Activated CD4-positive, alpha-beta memory T cell treated with anti-CD3 and anti-CD28 coated beads, Interleukin-2, amount 10 ng/mL, durations not matched to agents 7 days and 5 days (primary cell): Measurements from ENCODE around the gene RPL13A. TPM values are rescaled to one million over a fixed set of nuclear protein-coding genes. Genes with fewer than 3 reads are reported as not detected.

Experiments used
- CTCF ChIA-PET: fragments of 350-600 bp; sonication (Branson Sonifier 250); formaldehyde crosslinking; loops from one replicate; lab custom pipeline; 2021; ENCODE audit warnings: antibody characterized with exemption, inconsistent platforms; lab: Charles Lee
- POLR2A ChIA-PET: fragments of 350-600 bp; sonication (Branson Sonifier 250); formaldehyde crosslinking; loops from one replicate; lab custom pipeline; 2021; ENCODE audit warnings: antibody characterized with exemption; lab: Charles Lee
- DNase-seq: peaks from one replicate; pipeline ENCODE4 v3.0.0-alpha.2; 2020
- H3K27ac Mint-ChIP-seq: one replicate; pipeline ENCODE4 v1.8.0; 2021; ENCODE audit warnings: mild to moderate bottlenecking, mixed read lengths
- H3K27me3 Mint-ChIP-seq: one replicate; pipeline ENCODE4 v1.8.0; 2021; ENCODE audit warnings: mixed read lengths
- H3K36me3 Mint-ChIP-seq: one replicate; pipeline ENCODE4 v1.8.0; 2021; ENCODE audit warnings: low read depth, mixed read lengths
- H3K4me1 Mint-ChIP-seq: one replicate; pipeline ENCODE4 v1.8.0; 2021; ENCODE audit warnings: mixed read lengths
- H3K4me3 Mint-ChIP-seq: one replicate; pipeline ENCODE4 v1.8.0; 2021; ENCODE audit warnings: mild to moderate bottlenecking, mixed read lengths
- H3K9me3 Mint-ChIP-seq: one replicate; pipeline ENCODE4 v1.8.0; 2021; ENCODE audit warnings: mixed read lengths
- total RNA-seq, 2 experiments: library from RNA; stranded (reverse); gene quantifications; one replicate each; pipeline ENCODE4 v1.2.3, GENCODE V29; 2021

Gene RPL13A
- total RNA-seq, 2 experiments from 2014 or later, result 2,417 to 2,463 TPM

DNA sequence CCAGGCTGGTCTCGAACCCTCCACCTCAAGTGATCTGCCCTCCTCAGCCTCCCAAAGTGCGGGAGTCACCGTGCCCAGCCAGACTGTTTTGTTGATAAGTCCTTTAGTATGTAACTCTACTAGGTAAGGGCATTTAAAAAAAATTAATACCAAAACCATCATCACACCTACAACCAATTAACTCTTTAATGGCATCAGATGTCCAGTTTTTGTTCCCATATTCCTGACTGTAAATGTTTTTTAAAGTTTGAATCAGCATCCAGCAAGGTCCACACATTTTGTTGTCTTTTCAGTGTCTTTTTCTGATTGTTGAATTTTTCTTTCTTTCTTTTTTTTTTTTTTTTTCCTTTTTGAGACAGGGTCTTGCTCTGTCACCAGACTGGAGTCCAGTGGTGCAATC is 30.6 kb downstream of the RPL13A start:
- Mint-ChIP-seq H3K4me3 (no peak overlapping the region), H3K36me3 (no peaks in the 10 kb centered on the region), H3K4me1 (peaks cover 9% of the 10 kb centered on the region), H3K9me3 (no peaks in the 10 kb centered on the region), H3K27ac (no peak overlapping the region), H3K27me3 (no peaks in the 10 kb centered on the region)
- DNase-seq, result no peak
- POLR2A ChIA-PET, result interaction anchor here (1.0 kb wide), 1 partner anchor 10 kb away, joined by 4 read pairs; the partner anchor contains the start of gene RCN3
- CTCF ChIA-PET, result no interaction called here

DNA sequence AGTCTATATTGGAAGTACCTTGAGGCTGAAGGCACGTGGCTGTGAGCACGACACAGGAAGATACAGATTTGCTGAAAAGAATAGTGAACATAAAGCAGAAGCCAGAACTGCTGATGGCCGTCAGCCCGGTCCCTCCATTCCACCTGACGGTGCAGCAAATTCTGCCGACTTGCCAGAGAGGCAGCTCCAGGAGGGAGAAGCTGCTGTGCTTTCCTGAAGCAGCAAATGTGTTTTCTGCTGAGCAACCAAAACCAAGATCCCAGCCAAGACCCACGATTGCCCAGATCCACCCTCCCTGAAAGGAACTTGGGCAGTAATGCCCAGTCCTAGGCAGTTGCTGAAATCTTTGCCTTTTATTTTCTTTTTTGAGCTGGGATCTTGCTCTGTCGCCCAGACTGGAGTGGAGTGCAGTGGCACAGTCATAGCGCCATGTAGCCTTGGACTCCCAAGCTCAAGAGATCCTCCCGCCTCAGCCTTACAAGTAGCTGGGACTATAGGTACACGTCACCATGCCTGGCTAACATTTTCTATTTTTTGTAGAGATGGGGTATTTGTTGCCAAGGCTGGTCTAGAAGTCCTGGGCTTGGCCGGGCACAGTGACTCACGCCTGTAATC is 33.4 kb downstream of the RPL13A start:
- Mint-ChIP-seq H3K4me3 (no peak overlapping the region), H3K27me3 (no peaks in the 10 kb centered on the region), H3K27ac (no peak overlapping the region), H3K36me3 (no peaks in the 10 kb centered on the region), H3K4me1 (peaks cover 2% of the 10 kb centered on the region), H3K9me3 (no peaks in the 10 kb centered on the region)
- DNase-seq, result no peak
- ChIA-PET CTCF (interaction anchor here (0.6 kb wide), 1 partner anchor 18 kb away, joined by 4 read pairs; no protein-coding TSS in a partner anchor), POLR2A (no interaction called here)

DNA sequence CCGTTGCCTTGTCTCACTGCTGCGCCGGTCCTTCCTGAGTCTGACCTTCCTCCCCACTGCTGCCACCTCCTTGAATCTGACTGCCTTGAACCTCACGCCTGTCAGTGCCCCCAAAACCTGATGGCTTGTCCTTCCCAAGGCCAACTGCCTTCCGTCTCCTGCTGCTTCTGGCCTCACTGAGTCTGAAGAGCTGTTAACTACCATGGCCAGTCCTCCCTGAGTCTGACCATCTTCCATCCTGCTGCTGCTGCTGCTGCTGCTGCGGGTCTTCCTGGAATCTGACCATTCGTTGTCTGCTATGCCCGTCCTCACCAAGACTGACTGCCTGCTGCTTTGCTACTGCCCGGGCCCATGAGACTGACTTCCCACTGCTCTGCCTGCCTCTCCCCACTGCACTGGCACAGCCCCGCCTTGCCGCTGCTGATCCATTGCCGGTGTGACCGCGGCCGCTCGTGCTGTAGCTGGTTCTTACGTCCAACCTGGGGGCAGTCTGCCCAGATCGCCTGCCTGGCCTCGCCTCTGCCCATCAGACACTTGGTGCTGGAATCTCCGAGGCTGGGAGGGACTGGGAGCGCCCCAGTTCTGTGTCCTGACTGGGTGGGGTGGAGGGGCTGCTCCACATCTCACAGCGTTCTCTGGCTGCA is 37.5 kb downstream of the RPL13A start:
- peaks cover 17% of the 10 kb centered on the region for H3K4me1 Mint-ChIP-seq
- no peak overlapping the region for H3K27ac Mint-ChIP-seq
- H3K36me3 Mint-ChIP-seq, result no peaks in the 10 kb centered on the region
- ChIA-PET POLR2A (interaction anchor here (1.1 kb wide), 1 partner anchor 11 kb away, joined by 3 read pairs; no protein-coding TSS in a partner anchor), CTCF (interaction anchor here (0.6 kb wide), 1 partner anchor 33 kb away, joined by 3 read pairs; no protein-coding TSS in a partner anchor)
- H3K9me3 Mint-ChIP-seq, result no peaks in the 10 kb centered on the region
- H3K4me3 Mint-ChIP-seq, result no peak overlapping the region
- peaks cover 10% of the 10 kb centered on the region for H3K27me3 Mint-ChIP-seq
- no peak for DNase-seq

DNA sequence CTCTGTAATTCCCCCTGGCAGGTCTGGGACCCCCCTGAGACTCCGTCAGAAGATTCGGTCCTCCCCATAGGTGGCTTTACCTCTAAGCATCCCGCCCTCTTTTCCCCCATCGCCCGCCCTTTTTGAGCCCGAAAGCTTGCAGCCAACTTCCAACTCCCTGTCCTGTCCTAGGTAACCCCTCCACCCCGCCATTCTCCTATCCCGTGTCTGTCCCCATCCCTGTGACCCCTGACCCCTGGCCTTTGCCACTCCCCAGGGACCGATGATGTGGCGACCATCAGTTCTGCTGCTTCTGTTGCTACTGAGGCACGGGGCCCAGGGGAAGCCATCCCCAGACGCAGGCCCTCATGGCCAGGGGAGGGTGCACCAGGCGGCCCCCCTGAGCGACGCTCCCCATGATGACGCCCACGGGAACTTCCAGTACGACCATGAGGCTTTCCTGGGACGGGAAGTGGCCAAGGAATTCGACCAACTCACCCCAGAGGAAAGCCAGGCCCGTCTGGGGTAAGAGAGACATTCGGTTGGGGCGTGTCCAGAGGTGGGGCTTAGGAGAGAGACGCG is 40.9 kb downstream of the RPL13A start:
- Mint-ChIP-seq H3K27me3 (peaks cover 21% of the 10 kb centered on the region), H3K36me3 (no peaks in the 10 kb centered on the region), H3K4me3 (peak overlapping the region; percentile 70), H3K27ac (no peak overlapping the region), H3K4me1 (peaks cover 22% of the 10 kb centered on the region), H3K9me3 (no peaks in the 10 kb centered on the region)
- ChIA-PET CTCF (interaction anchor here (0.7 to 1.7 kb wide), 5 partner anchors 19 to 127 kb away, joined by 3 to 16 read pairs (median 3); no protein-coding TSS in a partner anchor), POLR2A (interaction anchor here (0.6 to 1.6 kb wide), 6 partner anchors 10 to 38 kb away, joined by 3 to 5 read pairs (median 3); no protein-coding TSS in a partner anchor)
- DNase-seq, result no peak

DNA sequence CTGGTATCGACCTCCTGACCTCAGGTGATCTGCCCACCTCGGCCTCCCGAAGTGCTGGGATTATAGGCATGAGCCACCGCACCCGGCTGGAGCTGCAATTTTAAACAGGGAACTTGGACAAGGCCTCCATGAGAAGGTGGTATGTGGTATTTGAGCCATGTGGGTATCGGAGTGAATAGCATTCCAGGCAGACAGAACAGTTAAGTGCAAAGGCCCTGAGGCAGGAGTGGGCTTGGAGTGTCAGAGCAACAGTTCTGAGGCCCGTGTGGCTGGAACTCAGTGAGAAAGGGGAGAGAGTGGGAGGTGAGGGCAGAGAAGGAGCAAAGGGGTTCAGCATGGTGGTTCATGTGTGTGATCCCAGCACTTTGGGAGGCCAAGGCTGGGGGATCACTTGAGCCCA is 43.3 kb downstream of the RPL13A start:
- POLR2A ChIA-PET, result interaction anchor here (2.3 kb wide), 1 partner anchor 16 kb away, joined by 5 read pairs; no protein-coding TSS in a partner anchor
- H3K27me3 Mint-ChIP-seq, result peaks cover 21% of the 10 kb centered on the region
- peaks cover 42% of the 10 kb centered on the region for H3K4me1 Mint-ChIP-seq
- CTCF ChIA-PET, result interaction anchor here (1.0 to 1.4 kb wide), 2 partner anchors 16 to 38 kb away, joined by 6 read pairs; no protein-coding TSS in a partner anchor
- no peak overlapping the region for H3K4me3 Mint-ChIP-seq
- no peak for DNase-seq
- H3K9me3 Mint-ChIP-seq, result no peaks in the 10 kb centered on the region
- no peaks in the 10 kb centered on the region for H3K36me3 Mint-ChIP-seq
- no peak overlapping the region for H3K27ac Mint-ChIP-seq

DNA sequence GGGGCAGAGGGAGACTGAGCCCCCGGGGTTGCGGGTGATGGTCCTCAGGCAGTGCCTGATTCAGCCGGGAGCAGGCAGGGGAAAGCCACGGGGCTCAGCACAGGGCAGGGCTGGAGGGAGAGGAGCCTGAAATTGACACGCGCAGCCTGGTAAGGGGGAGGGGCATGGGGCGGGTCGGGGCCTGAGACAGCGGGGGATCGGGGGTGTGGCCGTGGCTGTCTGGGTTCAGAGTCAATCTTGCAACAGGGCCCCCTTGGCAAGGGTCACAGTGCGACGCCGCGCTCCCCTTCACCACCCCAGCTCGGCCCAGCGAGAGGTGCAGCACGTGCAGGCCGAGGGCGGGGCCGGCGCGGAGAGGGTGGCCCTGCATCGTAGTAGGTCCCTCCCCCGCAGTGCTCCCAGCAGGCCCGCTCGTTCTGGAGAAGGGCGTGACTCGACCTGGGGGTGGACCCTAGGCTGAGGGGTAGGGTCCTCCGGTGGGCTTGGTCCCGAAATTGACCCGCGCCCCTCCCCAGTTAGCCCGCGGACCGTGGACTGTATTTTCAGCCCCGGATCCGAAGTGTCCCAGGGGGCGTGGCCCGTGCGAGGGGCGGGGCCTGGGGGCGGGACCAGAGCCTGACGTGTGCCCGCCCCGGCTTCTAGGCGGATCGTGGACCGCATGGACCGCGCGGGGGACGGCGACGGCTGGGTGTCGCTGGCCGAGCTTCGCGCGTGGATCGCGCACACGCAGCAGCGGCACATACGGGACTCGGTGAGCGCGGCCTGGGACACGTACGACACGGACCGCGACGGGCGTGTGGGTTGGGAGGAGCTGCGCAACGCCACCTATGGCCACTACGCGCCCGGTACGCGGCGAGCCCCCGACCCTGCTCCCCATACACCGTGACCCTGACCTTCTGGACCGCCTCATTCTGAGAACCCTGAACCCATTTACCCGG is 46.4 kb downstream of the RPL13A start:
- Mint-ChIP-seq H3K36me3 (no peaks in the 10 kb centered on the region), H3K27ac (peak overlapping the region; percentile 31), H3K9me3 (no peaks in the 10 kb centered on the region), H3K4me1 (peaks cover 26% of the 10 kb centered on the region), H3K4me3 (peak overlapping the region; percentile 76), H3K27me3 (peaks cover 14% of the 10 kb centered on the region)
- peak; percentile 85 for DNase-seq
- ChIA-PET CTCF (interaction anchor here (0.9 to 4.9 kb wide), 12 partner anchors 10 to 260 kb away, joined by 3 to 39 read pairs (median 4); partner anchors contain the start of gene RRAS), POLR2A (interaction anchor here (0.6 to 3.8 kb wide), 10 partner anchors 13 to 142 kb away, joined by 3 to 11 read pairs (median 4); partner anchors contain the start of genes NOSIP, PRRG2 and RPS11)

DNA sequence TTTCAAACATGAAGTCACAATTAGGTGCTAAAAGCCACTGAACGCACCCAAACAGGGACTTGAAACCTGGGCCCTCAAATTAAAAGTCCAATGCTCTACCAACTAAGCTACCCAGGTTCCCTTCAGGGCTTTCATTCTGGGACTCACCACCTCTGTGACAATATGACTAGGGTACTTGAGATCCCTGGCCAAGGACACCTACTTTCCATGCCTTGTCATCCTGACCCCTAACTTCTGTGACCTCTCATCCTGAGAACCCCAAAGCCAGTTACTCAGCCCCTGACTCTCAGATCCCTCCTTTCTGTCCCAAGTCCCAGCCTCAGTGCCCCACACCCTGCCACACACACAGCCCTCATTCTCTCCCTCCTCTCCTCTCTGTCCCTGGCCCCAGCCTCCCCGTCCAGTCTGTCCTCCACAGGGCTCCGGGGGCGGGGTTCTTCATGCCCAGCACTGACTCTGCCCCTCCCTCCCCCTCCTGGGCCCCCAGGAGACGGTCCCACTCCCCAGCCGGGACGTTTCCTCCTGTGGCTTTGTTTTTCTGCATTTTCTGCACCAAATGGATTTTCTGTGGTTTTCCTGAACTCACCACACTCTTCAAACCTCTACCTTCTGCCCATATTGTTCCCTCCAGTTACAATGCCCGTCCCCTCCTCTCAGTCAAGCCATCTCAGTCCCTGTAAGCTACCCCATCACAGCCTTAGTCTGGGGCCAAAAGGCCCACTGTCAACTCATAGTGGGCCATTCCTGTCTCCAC is 47.4 kb downstream of the RPL13A start:
- peak overlapping the region; percentile 76 for H3K4me3 Mint-ChIP-seq
- no peaks in the 10 kb centered on the region for H3K9me3 Mint-ChIP-seq
- peak overlapping the region; percentile 31 for H3K27ac Mint-ChIP-seq
- H3K4me1 Mint-ChIP-seq, result peaks cover 26% of the 10 kb centered on the region
- H3K36me3 Mint-ChIP-seq, result no peaks in the 10 kb centered on the region
- DNase-seq, result no peak
- ChIA-PET CTCF (interaction anchor here (0.6 to 4.9 kb wide), 15 partner anchors 9 to 409 kb away, joined by 3 to 39 read pairs (median 4); partner anchors contain the start of gene RRAS), POLR2A (interaction anchor here (0.6 to 3.8 kb wide), 13 partner anchors 12 to 333 kb away, joined by 3 to 11 read pairs (median 4); partner anchors contain the start of genes NOSIP, PRRG2 and RPS11)
- peaks cover 11% of the 10 kb centered on the region for H3K27me3 Mint-ChIP-seq

DNA sequence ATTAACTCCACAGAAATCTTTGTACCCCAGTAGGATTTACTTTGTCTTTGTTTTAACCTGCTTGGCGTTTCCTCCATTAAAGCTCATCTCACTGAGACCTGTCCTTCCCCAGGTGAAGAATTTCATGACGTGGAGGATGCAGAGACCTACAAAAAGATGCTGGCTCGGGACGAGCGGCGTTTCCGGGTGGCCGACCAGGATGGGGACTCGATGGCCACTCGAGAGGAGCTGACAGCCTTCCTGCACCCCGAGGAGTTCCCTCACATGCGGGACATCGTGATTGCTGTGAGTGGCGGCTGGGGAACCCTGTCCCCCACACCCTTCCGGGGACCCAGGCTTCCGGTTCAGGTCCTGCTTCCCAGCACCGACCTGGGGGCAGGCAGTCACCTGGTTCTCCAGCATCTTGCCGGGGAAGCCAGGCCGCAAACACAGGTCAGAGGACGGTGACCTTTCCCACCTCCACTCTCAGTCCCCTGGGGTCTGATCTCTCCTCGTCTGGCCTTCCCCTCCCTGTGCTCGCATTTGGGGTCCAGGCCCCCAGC is 49.6 kb downstream of the RPL13A start:
- ChIA-PET CTCF (interaction anchor here (0.9 to 4.9 kb wide), 3 partner anchors 10 to 37 kb away, joined by 3 to 39 read pairs (median 6); no protein-coding TSS in a partner anchor), POLR2A (interaction anchor here (3.8 kb wide), 1 partner anchor 10 kb away, joined by 11 read pairs; no protein-coding TSS in a partner anchor)
- no peaks in the 10 kb centered on the region for H3K9me3 Mint-ChIP-seq
- no peak for DNase-seq
- no peak overlapping the region for H3K4me3 Mint-ChIP-seq
- no peak overlapping the region for H3K27ac Mint-ChIP-seq
- H3K36me3 Mint-ChIP-seq, result no peaks in the 10 kb centered on the region
- peaks cover 5% of the 10 kb centered on the region for H3K27me3 Mint-ChIP-seq
- H3K4me1 Mint-ChIP-seq, result peaks cover 29% of the 10 kb centered on the region

DNA sequence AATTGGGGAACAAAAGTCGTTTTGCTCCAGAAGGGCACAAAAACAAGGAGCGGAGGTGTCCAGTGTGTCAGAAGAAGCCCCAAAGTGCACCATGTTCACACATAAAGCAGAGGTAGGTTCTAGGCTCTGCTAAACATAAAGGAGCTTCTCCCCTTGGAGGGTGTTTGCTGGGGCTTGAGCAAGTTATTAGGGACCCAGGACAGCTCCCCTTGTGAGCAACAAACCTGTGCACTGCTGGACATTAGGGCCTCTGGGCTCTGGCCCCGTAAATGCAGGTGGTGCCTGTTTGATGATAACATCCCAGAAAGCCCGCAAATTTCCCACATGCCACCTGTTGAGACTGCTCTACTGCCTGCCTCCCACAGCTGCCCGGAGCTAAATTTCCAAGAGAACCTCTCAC is 51.2 kb downstream of the RPL13A start:
- Mint-ChIP-seq H3K27ac (no peak overlapping the region), H3K9me3 (no peaks in the 10 kb centered on the region), H3K4me3 (no peak overlapping the region), H3K27me3 (no peaks in the 10 kb centered on the region), H3K4me1 (peaks cover 20% of the 10 kb centered on the region), H3K36me3 (no peaks in the 10 kb centered on the region)
- POLR2A ChIA-PET, result interaction anchor here (1.2 kb wide), 1 partner anchor 11 kb away, joined by 3 read pairs; the partner anchor contains the start of gene RCN3
- CTCF ChIA-PET, result interaction anchor here (0.6 to 1.3 kb wide), 3 partner anchors 8 to 147 kb away, joined by 4 to 5 read pairs (median 4); partner anchors contain the start of gene RCN3
- DNase-seq, result no peak

DNA sequence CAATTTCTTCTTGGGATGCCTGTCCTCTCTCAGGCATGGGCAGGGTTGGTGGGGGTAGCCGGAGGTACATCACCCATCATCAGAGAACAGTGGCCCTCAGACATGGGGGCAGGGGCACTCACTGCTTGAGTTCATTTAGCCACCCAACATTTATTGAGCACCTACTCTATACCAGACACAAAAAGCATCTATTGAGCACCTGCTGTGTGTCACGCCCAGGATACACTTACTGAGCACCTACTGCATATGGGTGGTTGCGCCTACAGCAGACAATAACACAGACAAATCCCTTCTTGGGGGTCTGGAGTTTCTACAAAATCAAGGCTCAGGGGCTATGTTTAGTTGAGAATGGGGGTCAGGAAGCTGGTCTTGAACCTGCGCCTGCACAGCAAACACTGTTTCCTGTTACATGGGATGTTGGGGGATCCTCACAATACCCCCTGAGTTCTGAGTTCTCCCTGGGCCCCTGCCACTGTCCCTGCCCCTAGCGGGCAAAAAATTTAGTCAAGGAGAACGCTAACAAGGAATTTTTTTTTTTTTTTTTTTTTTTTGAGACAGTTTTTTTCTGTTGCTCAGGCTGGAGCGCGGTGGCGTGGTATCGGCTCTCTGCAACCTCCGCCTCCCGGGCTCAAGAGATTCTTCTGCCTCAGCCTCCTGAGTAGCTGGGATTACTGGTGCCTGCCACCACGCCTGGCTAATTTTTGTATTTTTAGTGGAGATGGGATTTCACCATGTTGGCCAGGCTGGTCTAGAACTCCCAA is 52.0 kb downstream of the RPL13A start:
- POLR2A ChIA-PET, result interaction anchor here (1.2 to 1.5 kb wide), 2 partner anchors 12 to 30 kb away, joined by 3 read pairs; partner anchors contain the start of gene RCN3

More for the DNA sequence above, 52.0 kb downstream of the RPL13A start:
- CTCF ChIA-PET, result interaction anchor here (0.7 to 1.1 kb wide), 2 partner anchors 19 to 148 kb away, joined by 4 to 5 read pairs; no protein-coding TSS in a partner anchor
- no peaks in the 10 kb centered on the region for H3K9me3 Mint-ChIP-seq
- H3K4me1 Mint-ChIP-seq, result peaks cover 21% of the 10 kb centered on the region
- peaks cover 4% of the 10 kb centered on the region for H3K27me3 Mint-ChIP-seq
- H3K27ac Mint-ChIP-seq, result no peak overlapping the region
- H3K4me3 Mint-ChIP-seq, result no peak overlapping the region
- no peak for DNase-seq
- H3K36me3 Mint-ChIP-seq, result no peaks in the 10 kb centered on the region
